Stimulated activated CD8-positive, alpha-beta memory T cell treated with anti-CD3 and anti-CD28 coated beads, Interleukin-2, amount 100 ng/mL, for 48 hours (primary cell): ENCODE measurements around the gene CLDN18.

ENCODE experiments used
- DNase-seq, 2 donors: peaks; one replicate each; pipeline ENCODE4 v3.0.0-alpha.2; 2020; ENCODE audit warnings: low read depth in 2 of 2

The CLDN18 gene

GRCh38 chr3:138062626-138063025 is 52.7 kb downstream of the CLDN18 start:
- DNase-seq: no peak

GRCh38 chr3:138063416-138063815 is 53.5 kb downstream of the CLDN18 start:
- no peak for DNase-seq

- no peak for DNase-seq
Measured at GRCh38 chr3:138065949-138066348, 56.0 kb downstream of the CLDN18 start.

GRCh38 chr3:138066383-138066782 is 56.4 kb downstream of the CLDN18 start:
- no peak for DNase-seq

GRCh38 chr3:138066972-138067371 is 57.0 kb downstream of the CLDN18 start:
- DNase-seq: no peak

- no peak for DNase-seq
Measured at GRCh38 chr3:138068046-138068445, 58.1 kb downstream of the CLDN18 start.

GRCh38 chr3:138068579-138069174 is 58.7 kb downstream of the CLDN18 start:
- DNase-seq: peak; percentile 65 to 72

GRCh38 chr3:138070006-138070405 is 60.0 kb downstream of the CLDN18 start:
- DNase-seq: no peak

GRCh38 chr3:138072796-138073195 is 62.8 kb downstream of the CLDN18 start:
- DNase-seq: no peak

- no peak for DNase-seq
Measured at GRCh38 chr3:138078096-138078495, 68.1 kb downstream of the CLDN18 start.

GRCh38 chr3:138078901-138079344 is 69.0 kb downstream of the CLDN18 start:
- DNase-seq: no peak

GRCh38 chr3:138079901-138080300 is 69.9 kb downstream of the CLDN18 start:
- DNase-seq: no peak

- DNase-seq: no peak
Measured at GRCh38 chr3:138081371-138082084, 71.6 kb downstream of the CLDN18 start.

GRCh38 chr3:138082085-138082991 is 72.4 kb downstream of the CLDN18 start:
- no peak for DNase-seq

- DNase-seq: no peak
Measured at GRCh38 chr3:138082992-138083386, 73.0 kb downstream of the CLDN18 start.
